Panc1 (cell line): ENCODE measurements around the gene DPM3. TPM values are rescaled to one million over a fixed set of nuclear protein-coding genes. Genes with fewer than 3 reads are reported as not detected.
A peak's percentile ranks its signal among the peaks of the same experiment; 100 is the strongest.

ENCODE experiments used
- ATAC-seq: fragments of 200-7000 bp; cut with Tn5 transposase; 2 replicates; pipeline ENCODE4 v1.9.1; 2020; ENCODE audit warnings: mild to moderate bottlenecking, moderate library complexity
- BruUV-seq: library from RNA; stranded (reverse); fragments of 400-500 nt; replicated peaks from 2 replicates; lab custom pipeline; 2021; lab: Mats Ljungman, UMichigan
- CTCF ChIA-PET: fragments of 300-600 bp; sonication (Branson Sonifier 250); formaldehyde crosslinking; loops from one replicate; lab custom pipeline; 2022; ENCODE audit warnings: antibody characterized with exemption; lab: Charles Lee
- POLR2A ChIA-PET: fragments of 300-600 bp; sonication (Branson Sonifier 250); formaldehyde crosslinking; loops from one replicate; lab custom pipeline; 2022; ENCODE audit warnings: antibody characterized with exemption; lab: Charles Lee
- DNase-seq: peaks from one replicate; pipeline ENCODE4 v3.0.0-alpha.2; 2010; ENCODE audit warnings: low read depth, low spot score
- H3K27ac ChIP-seq: 2 replicates; pipeline ENCODE4 v1.5.1; 2011; ENCODE audit warnings: mild to moderate bottlenecking, low read length, inconsistent platforms
- H3K27me3 ChIP-seq: fragments of 200-500 bp; sonication (Bioruptor generic); 2 replicates; pipeline ENCODE4 v1.6.0; 2014; ENCODE audit warnings: low read length, inconsistent platforms; ENCODE audit not compliant: control insufficient read depth, insufficient read depth
- H3K36me3 ChIP-seq: fragments of 200-500 bp; sonication (Bioruptor generic); 2 replicates; pipeline ENCODE4 v1.5.1; 2014; ENCODE audit warnings: inconsistent platforms, mild to moderate bottlenecking, low read length, moderate library complexity; ENCODE audit not compliant: control insufficient read depth, insufficient read depth
- H3K4me1 ChIP-seq: 2 replicates; pipeline ENCODE4 v1.5.1; 2011; ENCODE audit warnings: inconsistent platforms, mild to moderate bottlenecking, low read length, moderate library complexity; ENCODE audit not compliant: control insufficient read depth, insufficient read depth
- H3K4me3 ChIP-seq, 2 experiments: 2 replicates each; pipeline ENCODE4 v1.5.1; 2011 to 2012; ENCODE audit warnings: low read depth in 2 of 2, low read length in 2 of 2, mild to moderate bottlenecking in 2 of 2, inconsistent platforms in 1 of 2, moderate library complexity in 1 of 2
- H3K9me3 ChIP-seq: fragments of 200-500 bp; sonication (Bioruptor generic); 2 replicates; pipeline ENCODE4 v1.5.1; 2014; ENCODE audit warnings: low read depth, mild to moderate bottlenecking, inconsistent platforms, low read length, moderate library complexity; ENCODE audit not compliant: control insufficient read depth, insufficient read depth
- CTCF ChIP-seq: fragments of 450-650 bp; IDR thresholded peaks from 2 replicates; pipeline ENCODE4 v1.5.1; 2017; ENCODE audit warnings: mild to moderate bottlenecking
- POLR2AphosphoS5 ChIP-seq: IDR thresholded peaks from 2 replicates; pipeline ENCODE4 v1.6.1; 2012; ENCODE audit warnings: mild to moderate bottlenecking, low read depth, low read length, moderate library complexity
- REST ChIP-seq, 2 experiments: IDR thresholded peaks; 2 replicates each; pipeline ENCODE4 v1.6.1; 2011 to 2012; ENCODE audit warnings: low read depth in 2 of 2, control low read depth in 1 of 2, low read length in 1 of 2, mild to moderate bottlenecking in 1 of 2, moderate library complexity in 1 of 2; ENCODE audit not compliant: insufficient read depth in 1 of 2
- SIN3A ChIP-seq: IDR thresholded peaks from 2 replicates; pipeline ENCODE4 v1.6.1; 2012; ENCODE audit warnings: low read depth, mild to moderate bottlenecking, low read length, moderate library complexity, borderline replicate concordance; ENCODE audit not compliant: insufficient read depth
- TCF7L2 ChIP-seq: IDR thresholded peaks from 2 replicates; pipeline ENCODE4 v1.6.1; 2011; ENCODE audit warnings: mild to moderate bottlenecking, low read depth, low read length, inconsistent platforms
- in situ Hi-C: cut with HindIII; loops from 2 replicates; pipeline ENCODE4 v1.10.0; 2016; ENCODE audit warnings: low sequenced_read_pairs, low pct_unique_long_range_greater_than_20kb
- intact Hi-C: fragments of 100-400 bp; cut with micrococcal nuclease; formaldehyde crosslinking; loops from one replicate; pipeline ENCODE4 v1.10.0; 2022; ENCODE audit not compliant: unreplicated experiment
- total RNA-seq: library from RNA; stranded (reverse); gene quantifications from one replicate; pipeline ENCODE4 v1.2.1, GENCODE V29; 2021; ENCODE audit not compliant: unreplicated experiment

The DPM3 gene
- total RNA-seq, 1 experiment from 2014 or later, result 66.0 TPM

GRCh38 chr1:155188268-155188667 is 47.9 kb upstream of the DPM3 start:
- Histone ChIP-seq H3K4me1 (peaks cover 10% of the 10 kb centered on the region), H3K27me3 (no peaks in the 10 kb centered on the region), H3K9me3 (no peaks in the 10 kb centered on the region), H3K27ac (no peak overlapping the region), H3K36me3 (no peaks in the 10 kb centered on the region), H3K4me3 (no peak overlapping the region)
- ChIA-PET POLR2A (no interaction called here), CTCF (interaction anchor here (0.6 kb wide), 1 partner anchor 166 kb away, joined by 4 read pairs; no protein-coding TSS in a partner anchor)
- DNase-seq (no peak), ATAC-seq (no peak)
- in situ Hi-C loops, result no loop called here
- TF ChIP-seq POLR2AphosphoS5 (no peak), SIN3A (no peak)
- intact Hi-C loops, result no loop called here
- no TSS peak for BruUV-seq

- intact Hi-C loops, result no loop called here
- Histone ChIP-seq H3K9me3 (no peaks in the 10 kb centered on the region), H3K27me3 (no peaks in the 10 kb centered on the region), H3K4me3 (no peak overlapping the region), H3K27ac (no peak overlapping the region), H3K4me1 (peaks cover 3% of the 10 kb centered on the region), H3K36me3 (no peaks in the 10 kb centered on the region)
- BruUV-seq, result TSS peak; percentile 97
- ChIA-PET POLR2A (no interaction called here), CTCF (no interaction called here)
- TF ChIP-seq POLR2AphosphoS5 (no peak), CTCF (no peak), REST (IDR thresholded peaks at IDR 0.05; ENCODE audit: insufficient read depth in 1 of 2, low read depth in 2 of 2, low read length in 1 of 2) (no peak), SIN3A (no peak)
- ATAC-seq, result peak; percentile 33; the same call in 1 of the 2 replicates
- in situ Hi-C loops, result no loop called here
- no peak for DNase-seq
Observed at GRCh38 chr1:155187456-155187891, 47.1 kb upstream of the DPM3 start.

GRCh38 chr1:155186794-155187455 is 46.6 kb upstream of the DPM3 start:
- ChIA-PET CTCF (interaction anchor here (0.7 kb wide), 1 partner anchor 93 kb away, joined by 5 read pairs; no protein-coding TSS in a partner anchor), POLR2A (interaction anchor here (0.7 kb wide), 1 partner anchor 11 kb away, joined by 3 read pairs; no protein-coding TSS in a partner anchor)
- Histone ChIP-seq H3K4me1 (peaks cover 2% of the 10 kb centered on the region), H3K27ac (no peak overlapping the region), H3K4me3 (no peak overlapping the region), H3K36me3 (no peaks in the 10 kb centered on the region), H3K9me3 (no peaks in the 10 kb centered on the region), H3K27me3 (no peaks in the 10 kb centered on the region)
- DNase-seq (no peak), ATAC-seq (no peak)
- intact Hi-C loops (no loop called here), in situ Hi-C loops (no loop called here)
- TF ChIP-seq TCF7L2 (no peak), CTCF (no peak), REST (IDR thresholded peaks at IDR 0.05; ENCODE audit: insufficient read depth in 1 of 2, low read depth in 2 of 2, low read length in 1 of 2) (no peak), POLR2AphosphoS5 (no peak), SIN3A (no peak)
- no TSS peak for BruUV-seq
